Peyer's patch (tissue), 4 donors: ENCODE data around the gene RNF169. TPM values are rescaled to one million over a fixed set of nuclear protein-coding genes. Genes with fewer than 3 reads are reported as not detected.

Source experiments
- DNase-seq, 3 donors: peaks; one replicate each; pipeline ENCODE4 v3.0.0-alpha.2; 2017 to 2019
- H3K27ac ChIP-seq, 4 donors: fragments of 200-600 bp; sonication (generic); one replicate each; pipeline ENCODE4 v1.5.1; 2016 to 2019
- H3K27me3 ChIP-seq, 2 donors: fragments of 200-600 bp; sonication (generic); one replicate each; pipeline ENCODE4 v1.5.1; 2019
- H3K36me3 ChIP-seq, 3 donors: fragments of 200-600 bp; sonication (generic); one replicate each; pipeline ENCODE4 v1.5.1; 2016 to 2019
- H3K4me1 ChIP-seq, 4 donors: fragments of 200-600 bp; sonication (generic); one replicate each; pipeline ENCODE4 v1.5.1; 2016 to 2019
- H3K4me3 ChIP-seq, 4 donors: fragments of 200-600 bp; sonication (generic); 1 replicate in 3 of 4; 2 replicates in 1 of 4; pipeline ENCODE4 v1.5.1; 2016 to 2019; ENCODE audit warnings: mild to moderate bottlenecking in 1 of 4
- H3K9me3 ChIP-seq, 4 donors: fragments of 200-600 bp; sonication (generic); one replicate each; pipeline ENCODE4 v1.5.1; 2016 to 2019; ENCODE audit warnings: mild to moderate bottlenecking in 1 of 4
- POLR2A ChIP-seq, 2 donors: fragments of 450-650 bp; IDR thresholded peaks; one replicate each; pipeline ENCODE4 v1.5.1; 2017; ENCODE audit warnings: antibody characterized with exemption in 2 of 2, mild to moderate bottlenecking in 2 of 2, moderate library complexity in 2 of 2
- total RNA-seq, 4 donors: library from RNA; depleted of rRNA; stranded (reverse); fragments of >200 nt; gene quantifications; one replicate each; pipeline ENCODE4 v1.1.0, GENCODE V29; 2016
- TF ChIP-seq, protein P1 (sequence below), 6 experiments: fragments of 450-650 bp in 4 of 6; fragments of 200-600 bp in 2 of 6; sonication (generic) in 1 of 6; IDR thresholded peaks; one replicate each; pipeline ENCODE4 v1.5.1; 2017 to 2019; ENCODE audit warnings: antibody characterized with exemption in 6 of 6, mild to moderate bottlenecking in 3 of 6, moderate library complexity in 1 of 6

Gene RNF169
- total RNA-seq, 4 donors from 2014 or later: 14.2 to 33.8 (median 19.2) TPM

GRCh38 chr11:74846770-74847169 is 98.1 kb downstream of the RNF169 start:
- Histone ChIP-seq H3K4me3 (no peak overlapping the region), H3K27me3 (no peaks in the 10 kb centered on the region), H3K4me1 (no peaks in the 10 kb centered on the region), H3K36me3 (peaks cover 0 to 57% (median 0%) of the 10 kb centered on the region in 3 donors), H3K27ac (no peak overlapping the region), H3K9me3 (no peaks in the 10 kb centered on the region)
- TF ChIP-seq POLR2A (IDR thresholded peaks at IDR 0.05): no peak
- TF ChIP-seq, protein P1, sequence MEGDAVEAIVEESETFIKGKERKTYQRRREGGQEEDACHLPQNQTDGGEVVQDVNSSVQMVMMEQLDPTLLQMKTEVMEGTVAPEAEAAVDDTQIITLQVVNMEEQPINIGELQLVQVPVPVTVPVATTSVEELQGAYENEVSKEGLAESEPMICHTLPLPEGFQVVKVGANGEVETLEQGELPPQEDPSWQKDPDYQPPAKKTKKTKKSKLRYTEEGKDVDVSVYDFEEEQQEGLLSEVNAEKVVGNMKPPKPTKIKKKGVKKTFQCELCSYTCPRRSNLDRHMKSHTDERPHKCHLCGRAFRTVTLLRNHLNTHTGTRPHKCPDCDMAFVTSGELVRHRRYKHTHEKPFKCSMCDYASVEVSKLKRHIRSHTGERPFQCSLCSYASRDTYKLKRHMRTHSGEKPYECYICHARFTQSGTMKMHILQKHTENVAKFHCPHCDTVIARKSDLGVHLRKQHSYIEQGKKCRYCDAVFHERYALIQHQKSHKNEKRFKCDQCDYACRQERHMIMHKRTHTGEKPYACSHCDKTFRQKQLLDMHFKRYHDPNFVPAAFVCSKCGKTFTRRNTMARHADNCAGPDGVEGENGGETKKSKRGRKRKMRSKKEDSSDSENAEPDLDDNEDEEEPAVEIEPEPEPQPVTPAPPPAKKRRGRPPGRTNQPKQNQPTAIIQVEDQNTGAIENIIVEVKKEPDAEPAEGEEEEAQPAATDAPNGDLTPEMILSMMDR (IDR thresholded peaks at IDR 0.05): no peak
- no peak for DNase-seq

- H3K4me1 ChIP-seq: no peaks in the 10 kb centered on the region
- DNase-seq: no peak
- H3K27ac ChIP-seq: no peak overlapping the region
- no peak overlapping the region for H3K4me3 ChIP-seq
- no peaks in the 10 kb centered on the region for H3K27me3 ChIP-seq
- peaks cover 0 to 52% (median 0%) of the 10 kb centered on the region in 3 donors for H3K36me3 ChIP-seq
- no peaks in the 10 kb centered on the region for H3K9me3 ChIP-seq
- TF ChIP-seq, protein P1 (IDR thresholded peaks at IDR 0.05): no peak
Measured at GRCh38 chr11:74847395-74847794, 98.7 kb downstream of the RNF169 start.

- peaks cover 0 to 48% (median 0%) of the 10 kb centered on the region in 3 donors for H3K36me3 ChIP-seq
- no peak overlapping the region for H3K4me3 ChIP-seq
- H3K4me1 ChIP-seq: no peaks in the 10 kb centered on the region
- no peak for DNase-seq
- H3K9me3 ChIP-seq: no peaks in the 10 kb centered on the region
- TF ChIP-seq, protein P1 (IDR thresholded peaks at IDR 0.05): no peak
- no peak for TF ChIP-seq POLR2A (IDR thresholded peaks at IDR 0.05)
- H3K27me3 ChIP-seq: no peaks in the 10 kb centered on the region
- H3K27ac ChIP-seq: no peak overlapping the region
Measured at GRCh38 chr11:74847895-74848294, 99.2 kb downstream of the RNF169 start.

GRCh38 chr11:74849525-74850391 is 101.1 kb downstream of the RNF169 start:
- TF ChIP-seq POLR2A (IDR thresholded peaks at IDR 0.05): no peak
- TF ChIP-seq, protein P1 (IDR thresholded peaks at IDR 0.05): no peak
- Histone ChIP-seq H3K4me1 (no peaks in the 10 kb centered on the region), H3K36me3 (peaks cover 0 to 35% (median 0%) of the 10 kb centered on the region in 3 donors), H3K9me3 (no peaks in the 10 kb centered on the region), H3K4me3 (no peak overlapping the region), H3K27ac (no peak overlapping the region), H3K27me3 (no peaks in the 10 kb centered on the region)
- no peak for DNase-seq

GRCh38 chr11:74853223-74853622 is 104.6 kb downstream of the RNF169 start:
- H3K36me3 ChIP-seq: peaks cover 0 to 29% (median 0%) of the 10 kb centered on the region in 3 donors
- H3K27me3 ChIP-seq: no peaks in the 10 kb centered on the region
- no peaks in the 10 kb centered on the region for H3K9me3 ChIP-seq
- no peak for DNase-seq
- H3K4me3 ChIP-seq: no peak overlapping the region
- H3K27ac ChIP-seq: no peak overlapping the region
- H3K4me1 ChIP-seq: no peaks in the 10 kb centered on the region
- TF ChIP-seq, protein P1 (IDR thresholded peaks at IDR 0.05): no peak
- no peak for TF ChIP-seq POLR2A (IDR thresholded peaks at IDR 0.05)
